GM19023 (cell line): ENCODE results near the gene EFNA4.

ENCODE experiments used
- ATAC-seq: cut with Tn5 transposase; IDR thresholded peaks from one replicate; pipeline ENCODE4 v1.9.1; 2021; ENCODE audit warnings: mild to moderate bottlenecking, moderate library complexity; ENCODE audit not compliant: unreplicated experiment

Gene EFNA4

GRCh38 chr1:155063550-155064110 is at the start of gene EFNA4:
EFNA4 (plus strand) TSS chr1:155063740; CDS start chr1:155063824, 84 bp downstream.
- ATAC-seq = peak; percentile 77

- no peak for ATAC-seq
Observed at GRCh38 chr1:155014709-155015508, 48.6 kb upstream of the EFNA4 start.

- ATAC-seq = no peak
Observed at GRCh38 chr1:155015527-155016230, 47.9 kb upstream of the EFNA4 start.

GRCh38 chr1:155016231-155016831 is 47.2 kb upstream of the EFNA4 start:
- no peak for ATAC-seq

GRCh38 chr1:155017041-155017945 is 46.2 kb upstream of the EFNA4 start:
- peak; percentile 80 for ATAC-seq

- ATAC-seq = no peak
Observed at GRCh38 chr1:155017946-155018316, 45.6 kb upstream of the EFNA4 start.

GRCh38 chr1:155018617-155019348 is 44.8 kb upstream of the EFNA4 start:
- no peak for ATAC-seq

GRCh38 chr1:155019377-155020245 is 43.9 kb upstream of the EFNA4 start:
- ATAC-seq = no peak

GRCh38 chr1:155022136-155022926 is 41.2 kb upstream of the EFNA4 start:
- no peak for ATAC-seq

- no peak for ATAC-seq
Observed at GRCh38 chr1:155022927-155023236, 40.7 kb upstream of the EFNA4 start.

GRCh38 chr1:155023627-155024026 is 39.9 kb upstream of the EFNA4 start:
- no peak for ATAC-seq

- ATAC-seq = no peak
Observed at GRCh38 chr1:155024315-155024714, 39.2 kb upstream of the EFNA4 start.

GRCh38 chr1:155026154-155026553 is 37.4 kb upstream of the EFNA4 start:
- ATAC-seq = no peak

GRCh38 chr1:155026588-155026987 is 37.0 kb upstream of the EFNA4 start:
- no peak for ATAC-seq

GRCh38 chr1:155029513-155030242 is 33.9 kb upstream of the EFNA4 start:
- no peak for ATAC-seq

- ATAC-seq = no peak
Observed at GRCh38 chr1:155030243-155030795, 33.2 kb upstream of the EFNA4 start.

GRCh38 chr1:155030899-155031298 is 32.6 kb upstream of the EFNA4 start:
- no peak for ATAC-seq
